ENCODE data around the gene ATP5MK. TPM values are rescaled to one million over a fixed set of nuclear protein-coding genes. Genes with fewer than 3 reads are reported as not detected.

Gene ATP5MK
- total RNA-seq, 1 experiment from 2014 or later, result 694 TPM

DNA sequence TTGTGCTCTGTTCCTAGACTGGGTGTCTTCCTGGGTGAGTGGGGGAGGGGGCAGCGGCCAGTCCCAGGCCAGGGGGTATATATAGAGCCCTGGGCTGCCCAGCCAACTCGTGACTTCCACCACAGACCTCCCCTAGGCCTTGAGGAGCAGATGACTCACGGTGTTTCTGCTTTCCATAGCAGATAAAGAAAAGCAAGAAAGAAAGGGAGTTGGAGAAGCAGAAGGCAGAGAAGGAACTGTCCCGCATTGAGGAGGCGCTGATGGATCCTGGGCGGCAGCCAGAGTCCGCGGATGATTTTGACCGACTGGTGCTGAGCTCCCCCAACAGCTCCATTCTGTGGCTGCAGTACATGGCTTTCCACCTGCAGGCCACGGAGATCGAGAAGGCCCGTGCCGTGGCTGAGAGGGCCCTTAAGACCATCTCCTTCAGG is 45.8 kb upstream of the ATP5MK start:
- ChIA-PET POLR2A (no interaction called here), CTCF (no interaction called here)
- DNase-seq (ENCODE audit: low read depth, low spot score), result no peak
- TF ChIP-seq TCF7L2 (IDR thresholded peaks at IDR 0.05; ENCODE audit: low read depth, low read length), result no peak
- TF ChIP-seq, protein P1, sequence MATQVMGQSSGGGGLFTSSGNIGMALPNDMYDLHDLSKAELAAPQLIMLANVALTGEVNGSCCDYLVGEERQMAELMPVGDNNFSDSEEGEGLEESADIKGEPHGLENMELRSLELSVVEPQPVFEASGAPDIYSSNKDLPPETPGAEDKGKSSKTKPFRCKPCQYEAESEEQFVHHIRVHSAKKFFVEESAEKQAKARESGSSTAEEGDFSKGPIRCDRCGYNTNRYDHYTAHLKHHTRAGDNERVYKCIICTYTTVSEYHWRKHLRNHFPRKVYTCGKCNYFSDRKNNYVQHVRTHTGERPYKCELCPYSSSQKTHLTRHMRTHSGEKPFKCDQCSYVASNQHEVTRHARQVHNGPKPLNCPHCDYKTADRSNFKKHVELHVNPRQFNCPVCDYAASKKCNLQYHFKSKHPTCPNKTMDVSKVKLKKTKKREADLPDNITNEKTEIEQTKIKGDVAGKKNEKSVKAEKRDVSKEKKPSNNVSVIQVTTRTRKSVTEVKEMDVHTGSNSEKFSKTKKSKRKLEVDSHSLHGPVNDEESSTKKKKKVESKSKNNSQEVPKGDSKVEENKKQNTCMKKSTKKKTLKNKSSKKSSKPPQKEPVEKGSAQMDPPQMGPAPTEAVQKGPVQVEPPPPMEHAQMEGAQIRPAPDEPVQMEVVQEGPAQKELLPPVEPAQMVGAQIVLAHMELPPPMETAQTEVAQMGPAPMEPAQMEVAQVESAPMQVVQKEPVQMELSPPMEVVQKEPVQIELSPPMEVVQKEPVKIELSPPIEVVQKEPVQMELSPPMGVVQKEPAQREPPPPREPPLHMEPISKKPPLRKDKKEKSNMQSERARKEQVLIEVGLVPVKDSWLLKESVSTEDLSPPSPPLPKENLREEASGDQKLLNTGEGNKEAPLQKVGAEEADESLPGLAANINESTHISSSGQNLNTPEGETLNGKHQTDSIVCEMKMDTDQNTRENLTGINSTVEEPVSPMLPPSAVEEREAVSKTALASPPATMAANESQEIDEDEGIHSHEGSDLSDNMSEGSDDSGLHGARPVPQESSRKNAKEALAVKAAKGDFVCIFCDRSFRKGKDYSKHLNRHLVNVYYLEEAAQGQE (IDR thresholded peaks at IDR 0.05; ENCODE audit: insufficient read depth in 1 of 2, low read depth in 2 of 2, low read length in 1 of 2), result no peak
- TF ChIP-seq POLR2AphosphoS5 (IDR thresholded peaks at IDR 0.05; ENCODE audit: low read depth, low read length), result no peak; the same call in 1 of the 2 replicates
- TF ChIP-seq SIN3A (IDR thresholded peaks at IDR 0.05; ENCODE audit: borderline replicate concordance, insufficient read depth, low read depth, low read length), result no peak
- TF ChIP-seq, protein P2, sequence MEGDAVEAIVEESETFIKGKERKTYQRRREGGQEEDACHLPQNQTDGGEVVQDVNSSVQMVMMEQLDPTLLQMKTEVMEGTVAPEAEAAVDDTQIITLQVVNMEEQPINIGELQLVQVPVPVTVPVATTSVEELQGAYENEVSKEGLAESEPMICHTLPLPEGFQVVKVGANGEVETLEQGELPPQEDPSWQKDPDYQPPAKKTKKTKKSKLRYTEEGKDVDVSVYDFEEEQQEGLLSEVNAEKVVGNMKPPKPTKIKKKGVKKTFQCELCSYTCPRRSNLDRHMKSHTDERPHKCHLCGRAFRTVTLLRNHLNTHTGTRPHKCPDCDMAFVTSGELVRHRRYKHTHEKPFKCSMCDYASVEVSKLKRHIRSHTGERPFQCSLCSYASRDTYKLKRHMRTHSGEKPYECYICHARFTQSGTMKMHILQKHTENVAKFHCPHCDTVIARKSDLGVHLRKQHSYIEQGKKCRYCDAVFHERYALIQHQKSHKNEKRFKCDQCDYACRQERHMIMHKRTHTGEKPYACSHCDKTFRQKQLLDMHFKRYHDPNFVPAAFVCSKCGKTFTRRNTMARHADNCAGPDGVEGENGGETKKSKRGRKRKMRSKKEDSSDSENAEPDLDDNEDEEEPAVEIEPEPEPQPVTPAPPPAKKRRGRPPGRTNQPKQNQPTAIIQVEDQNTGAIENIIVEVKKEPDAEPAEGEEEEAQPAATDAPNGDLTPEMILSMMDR (IDR thresholded peaks at IDR 0.05), result no peak
- no peak for ATAC-seq
- BruUV-seq (replicated peaks), result no TSS peak
- Histone ChIP-seq H3K4me1 (ENCODE audit: control insufficient read depth, insufficient read depth, low read length) (no peaks in the 10 kb centered on the region), H3K27me3 (ENCODE audit: control insufficient read depth, insufficient read depth, low read length) (no peaks in the 10 kb centered on the region), H3K9me3 (ENCODE audit: control insufficient read depth, insufficient read depth, low read depth, low read length) (no peaks in the 10 kb centered on the region), H3K4me3 (ENCODE audit: low read depth in 2 of 2, low read length in 2 of 2) (no peak overlapping the region), H3K36me3 (ENCODE audit: control insufficient read depth, insufficient read depth, low read length) (peaks cover 44% of the 10 kb centered on the region), H3K27ac (ENCODE audit: low read length) (no peak overlapping the region)
- intact Hi-C loops (cut with micrococcal nuclease; ENCODE audit: unreplicated experiment) (no loop called here), in situ Hi-C loops (cut with HindIII; ENCODE audit: low pct_unique_long_range_greater_than_20kb, low sequenced_read_pairs) (no loop called here)

DNA sequence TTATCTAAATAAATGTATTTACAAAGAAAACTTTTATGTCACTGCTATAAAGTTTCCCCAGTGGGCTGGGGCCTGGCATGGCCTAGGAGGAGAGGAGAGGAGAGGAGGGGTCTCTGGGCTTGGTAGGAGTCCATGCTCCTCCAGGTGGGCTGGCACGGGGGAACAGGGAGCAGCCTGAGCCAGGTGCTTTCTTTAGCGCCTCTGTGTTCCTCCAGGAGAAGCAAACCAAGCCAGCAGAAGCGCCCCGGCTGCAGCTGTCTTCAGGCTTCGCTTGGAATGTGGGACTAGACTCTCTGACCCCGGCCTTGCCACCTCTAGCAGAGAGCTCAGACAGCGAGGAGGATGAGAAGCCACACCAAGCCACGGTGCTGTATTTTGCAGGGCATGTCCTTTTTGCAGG is 45.3 kb upstream of the ATP5MK start:
- no peaks in the 10 kb centered on the region for H3K27me3 ChIP-seq (ENCODE audit: control insufficient read depth, insufficient read depth, low read length)
- DNase-seq (ENCODE audit: low read depth, low spot score), result no peak
- H3K9me3 ChIP-seq (ENCODE audit: control insufficient read depth, insufficient read depth, low read depth, low read length), result no peaks in the 10 kb centered on the region
- H3K27ac ChIP-seq (ENCODE audit: low read length), result no peak overlapping the region
- ChIA-PET CTCF (no interaction called here), POLR2A (no interaction called here)
- no peak overlapping the region for H3K4me3 ChIP-seq (ENCODE audit: low read depth in 2 of 2, low read length in 2 of 2)
- no peaks in the 10 kb centered on the region for H3K4me1 ChIP-seq (ENCODE audit: control insufficient read depth, insufficient read depth, low read length)
- peaks cover 46% of the 10 kb centered on the region for H3K36me3 ChIP-seq (ENCODE audit: control insufficient read depth, insufficient read depth, low read length)
- TF ChIP-seq, protein P2 (IDR thresholded peaks at IDR 0.05), result no peak
- TF ChIP-seq TCF7L2 (IDR thresholded peaks at IDR 0.05; ENCODE audit: low read depth, low read length) (no peak), SIN3A (IDR thresholded peaks at IDR 0.05; ENCODE audit: borderline replicate concordance, insufficient read depth, low read depth, low read length) (no peak), POLR2AphosphoS5 (IDR thresholded peaks at IDR 0.05; ENCODE audit: low read depth, low read length) (no peak)
- TF ChIP-seq, protein P1 (IDR thresholded peaks at IDR 0.05; ENCODE audit: insufficient read depth in 1 of 2, low read depth in 2 of 2, low read length in 1 of 2), result no peak
- intact Hi-C loops (cut with micrococcal nuclease; ENCODE audit: unreplicated experiment) (no loop called here), in situ Hi-C loops (cut with HindIII; ENCODE audit: low pct_unique_long_range_greater_than_20kb, low sequenced_read_pairs) (no loop called here)
- no TSS peak for BruUV-seq (replicated peaks)
- no peak for ATAC-seq

Data from Panc1 (cell line).